H1 (cell line): ENCODE results near the gene RGS3. TPM values are rescaled to one million over a fixed set of nuclear protein-coding genes. Genes with fewer than 3 reads are reported as not detected.

Experiments used
- JUND ChIP-seq: IDR thresholded peaks from 2 replicates; pipeline ENCODE4 v1.6.1; 2011; ENCODE audit warnings: mild to moderate bottlenecking, improper control_type of control experiment, low read length
- MAFK ChIP-seq: IDR thresholded peaks from 2 replicates; pipeline ENCODE4 v1.6.1; 2012; ENCODE audit warnings: low read depth, mild to moderate bottlenecking, improper control_type of control experiment, low read length
- RAD21 ChIP-seq, 2 experiments: IDR thresholded peaks in 1 of 2; conservative IDR thresholded peaks in 1 of 2; 2 replicates each; pipeline ENCODE4 v1.6.1; 2011; ENCODE audit warnings: low read depth in 2 of 2, low read length in 2 of 2, improper control_type of control experiment in 1 of 2, inconsistent platforms in 1 of 2, mild to moderate bottlenecking in 1 of 2, moderate library complexity in 1 of 2
- polyA plus RNA-seq, 7 experiments: library from polyadenylated mRNA; depleted of rRNA in 3 of 7; stranded (reverse) in 5 of 7; unstranded in 2 of 7; fragments of >200 nt in 5 of 7; fragments of 200-250 nt in 2 of 7; gene quantifications; 1 replicate in 5 of 7; 2 replicates in 1 of 7; 4 replicates in 1 of 7; pipeline versions ENCODE4 v1.2.1 to v1.2.3, GENCODE V29; 2011 to 2013; ENCODE audit warnings: missing spikeins in 2 of 7, mixed read lengths in 2 of 7
- total RNA-seq: library from RNA; stranded (reverse); fragmentation: NEBNext Ultra II Directional; extraction: Animal tissue kit (Norgen Biotek cat#: 25700); gene quantifications from 2 replicates; pipeline ENCODE4 v1.2.1, GENCODE V29; 2021

The RGS3 gene
- total and polyA plus RNA-seq, 2 of the 8 experiments (the other 6 are each of a cell fraction or from before 2014, with no cell fraction given), result 12.6 to 18.2 TPM

DNA sequence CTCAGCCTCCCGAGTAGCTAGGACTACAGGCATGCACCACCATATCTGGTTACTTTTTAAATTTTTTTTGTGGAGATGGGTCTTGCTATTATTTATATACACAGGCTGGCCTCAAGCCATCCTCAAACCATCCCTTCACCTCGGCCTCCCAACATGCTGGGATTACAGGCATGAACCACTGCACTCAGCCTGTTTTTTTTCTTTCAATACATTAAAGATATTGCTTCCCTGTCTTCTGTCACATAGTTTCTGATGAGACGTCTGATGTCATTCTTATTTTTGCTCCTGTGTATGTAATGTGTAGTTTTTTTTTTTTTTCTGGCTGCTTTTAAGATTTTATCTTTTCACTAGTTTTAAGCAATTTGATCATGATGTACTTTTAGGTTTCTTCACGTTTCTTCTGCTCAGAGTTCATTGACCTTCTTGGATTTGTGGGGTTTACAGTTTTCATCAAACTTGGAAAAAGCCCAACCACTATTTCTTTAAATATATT, 11.4 kb upstream of the RGS3 start (continued):
- TF ChIP-seq RAD21 (IDR thresholded peaks at IDR 0.05 in 1 of 2, conservative IDR thresholded peaks at IDR 0.05 in 1 of 2; ENCODE audit: low read depth in 2 of 2, low read length in 2 of 2) (no peak), JUND (no peak), MAFK (no peak)
